K562 (cell line): Measurements from ENCODE around the gene VNN1. TPM values are rescaled to one million over a fixed set of nuclear protein-coding genes. Genes with fewer than 3 reads are reported as not detected.
A peak's percentile ranks its signal among the peaks of the same experiment; 100 is the strongest.

Experiments used
- PTTG1 ChIP-seq: fragments of 450-650 bp; IDR thresholded peaks from 2 replicates; pipeline ENCODE4 v1.6.1; 2016; ENCODE audit warnings: low read depth, mild to moderate bottlenecking, missing genetic modification characterization, missing compliant biosample characterization
- SETDB1 ChIP-seq: IDR thresholded peaks from one replicate; pipeline ENCODE4 v1.6.1; 2012; ENCODE audit warnings: low read length, control low read depth, inconsistent platforms
- ZBTB1 ChIP-seq: sonication (generic); formaldehyde crosslinking; IDR thresholded peaks from 2 replicates; pipeline ENCODE4 v1.8.1; 2023; ENCODE audit warnings: missing genetic modification reagents, low read depth, mild to moderate bottlenecking, borderline replicate concordance
- polyA plus RNA-seq, 8 experiments: library from polyadenylated mRNA; depleted of rRNA in 4 of 8; stranded (reverse) in 5 of 8; unstranded in 3 of 8; fragments of >200 nt; fragmentation: Nextera tagmentation in 2 of 8; fragmentation: Illumina TruSeq in 1 of 8; extraction: Ambion mirVana in 2 of 8; extraction: Trizol in 1 of 8; gene quantifications; 2 replicates each; pipeline versions ENCODE4 v1.2.1 to v1.2.3, GENCODE V29; 2011 to 2014; ENCODE audit warnings: inconsistent platforms in 1 of 8, missing spikeins in 1 of 8
- total RNA-seq, 7 experiments: library from RNA; depleted of rRNA in 6 of 7; stranded (reverse); fragments of >200 nt in 6 of 7; fragmentation: Illumina TruSeq in 2 of 7; extraction: Trizol in 2 of 7; gene quantifications; 2 replicates each; pipeline versions ENCODE4 v1.2.1 to v1.2.3, GENCODE V29; 2011 to 2021; ENCODE audit warnings: low replicate concordance in 1 of 7
- TF ChIP-seq, protein P1 (sequence below): fragments of 450-650 bp; IDR thresholded peaks from 2 replicates; pipeline ENCODE4 v1.6.1; 2018; ENCODE audit not compliant: partially characterized antibody
- TF ChIP-seq, protein P2 (sequence below): fragments of 450-650 bp; formaldehyde crosslinking; IDR thresholded peaks from 2 replicates; pipeline ENCODE4 v1.4.0; 2022; ENCODE audit warnings: mild to moderate bottlenecking, moderate library complexity
- TF ChIP-seq, protein P3 (sequence below), 2 experiments: IDR thresholded peaks in 1 of 2; conservative IDR thresholded peaks in 1 of 2; 2 replicates each; pipeline ENCODE4 v1.6.1; 2016; ENCODE audit warnings: low read depth in 2 of 2, mild to moderate bottlenecking in 1 of 2, missing compliant biosample characterization in 1 of 2, missing genetic modification characterization in 1 of 2, moderate library complexity in 1 of 2

Gene VNN1
- total and polyA plus RNA-seq, 9 of the 15 experiments (the other 6 are each of a cell fraction or from before 2014, with no cell fraction given) = not detected

DNA sequence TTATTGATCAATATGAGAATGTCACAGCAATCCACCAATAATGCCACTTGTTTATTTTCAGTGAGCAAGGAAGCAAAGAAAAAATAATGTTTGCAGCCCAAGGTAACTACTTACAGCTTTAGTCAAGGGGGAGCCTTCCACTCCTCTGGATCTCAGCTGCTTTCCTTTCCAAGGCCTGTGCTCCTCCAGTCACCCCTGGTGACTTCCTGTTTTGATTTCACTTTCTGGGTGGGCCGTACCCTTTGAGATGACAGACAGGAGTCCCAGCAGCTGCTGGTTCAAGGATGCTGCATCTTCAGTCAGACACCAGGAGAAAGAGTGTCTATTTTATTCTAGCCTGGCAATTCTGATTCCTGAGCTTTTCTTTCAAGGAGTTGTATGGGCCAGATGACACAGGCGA is 49.4 kb upstream of the VNN1 start (continued):
- TF ChIP-seq, protein P1, sequence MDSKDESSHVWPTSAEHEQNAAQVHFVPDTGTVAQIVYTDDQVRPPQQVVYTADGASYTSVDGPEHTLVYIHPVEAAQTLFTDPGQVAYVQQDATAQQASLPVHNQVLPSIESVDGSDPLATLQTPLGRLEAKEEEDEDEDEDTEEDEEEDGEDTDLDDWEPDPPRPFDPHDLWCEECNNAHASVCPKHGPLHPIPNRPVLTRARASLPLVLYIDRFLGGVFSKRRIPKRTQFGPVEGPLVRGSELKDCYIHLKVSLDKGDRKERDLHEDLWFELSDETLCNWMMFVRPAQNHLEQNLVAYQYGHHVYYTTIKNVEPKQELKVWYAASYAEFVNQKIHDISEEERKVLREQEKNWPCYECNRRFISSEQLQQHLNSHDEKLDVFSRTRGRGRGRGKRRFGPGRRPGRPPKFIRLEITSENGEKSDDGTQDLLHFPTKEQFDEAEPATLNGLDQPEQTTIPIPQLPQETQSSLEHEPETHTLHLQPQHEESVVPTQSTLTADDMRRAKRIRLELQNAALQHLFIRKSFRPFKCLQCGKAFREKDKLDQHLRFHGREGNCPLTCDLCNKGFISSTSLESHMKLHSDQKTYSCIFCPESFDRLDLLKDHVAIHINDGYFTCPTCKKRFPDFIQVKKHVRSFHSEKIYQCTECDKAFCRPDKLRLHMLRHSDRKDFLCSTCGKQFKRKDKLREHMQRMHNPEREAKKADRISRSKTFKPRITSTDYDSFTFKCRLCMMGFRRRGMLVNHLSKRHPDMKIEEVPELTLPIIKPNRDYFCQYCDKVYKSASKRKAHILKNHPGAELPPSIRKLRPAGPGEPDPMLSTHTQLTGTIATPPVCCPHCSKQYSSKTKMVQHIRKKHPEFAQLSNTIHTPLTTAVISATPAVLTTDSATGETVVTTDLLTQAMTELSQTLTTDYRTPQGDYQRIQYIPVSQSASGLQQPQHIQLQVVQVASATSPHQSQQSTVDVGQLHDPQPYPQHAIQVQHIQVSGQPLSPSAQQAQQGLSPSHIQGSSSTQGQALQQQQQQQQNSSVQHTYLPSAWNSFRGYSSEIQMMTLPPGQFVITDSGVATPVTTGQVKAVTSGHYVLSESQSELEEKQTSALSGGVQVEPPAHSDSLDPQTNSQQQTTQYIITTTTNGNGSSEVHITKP = no peak
- no peak for TF ChIP-seq PTTG1 (tag)
- TF ChIP-seq, protein P2, sequence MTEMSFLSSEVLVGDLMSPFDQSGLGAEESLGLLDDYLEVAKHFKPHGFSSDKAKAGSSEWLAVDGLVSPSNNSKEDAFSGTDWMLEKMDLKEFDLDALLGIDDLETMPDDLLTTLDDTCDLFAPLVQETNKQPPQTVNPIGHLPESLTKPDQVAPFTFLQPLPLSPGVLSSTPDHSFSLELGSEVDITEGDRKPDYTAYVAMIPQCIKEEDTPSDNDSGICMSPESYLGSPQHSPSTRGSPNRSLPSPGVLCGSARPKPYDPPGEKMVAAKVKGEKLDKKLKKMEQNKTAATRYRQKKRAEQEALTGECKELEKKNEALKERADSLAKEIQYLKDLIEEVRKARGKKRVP (CRISPR knock-in tag) = no peak
- TF ChIP-seq, protein P3, sequence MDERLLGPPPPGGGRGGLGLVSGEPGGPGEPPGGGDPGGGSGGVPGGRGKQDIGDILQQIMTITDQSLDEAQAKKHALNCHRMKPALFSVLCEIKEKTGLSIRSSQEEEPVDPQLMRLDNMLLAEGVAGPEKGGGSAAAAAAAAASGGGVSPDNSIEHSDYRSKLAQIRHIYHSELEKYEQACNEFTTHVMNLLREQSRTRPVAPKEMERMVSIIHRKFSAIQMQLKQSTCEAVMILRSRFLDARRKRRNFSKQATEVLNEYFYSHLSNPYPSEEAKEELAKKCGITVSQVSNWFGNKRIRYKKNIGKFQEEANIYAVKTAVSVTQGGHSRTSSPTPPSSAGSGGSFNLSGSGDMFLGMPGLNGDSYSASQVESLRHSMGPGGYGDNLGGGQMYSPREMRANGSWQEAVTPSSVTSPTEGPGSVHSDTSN (CRISPR knock-in tag; IDR thresholded peaks at IDR 0.05; ENCODE audit: low read depth) = no peak
- TF ChIP-seq, protein P3 (tag; conservative IDR thresholded peaks at IDR 0.05; ENCODE audit: low read depth) = peak; percentile 53
- no peak for TF ChIP-seq ZBTB1 (CRISPR knock-in tag)
- TF ChIP-seq SETDB1 = no peak
